Liver (tissue), 9 donors: ENCODE results near the gene SLC17A9. TPM values are rescaled to one million over a fixed set of nuclear protein-coding genes. Genes with fewer than 3 reads are reported as not detected.

Experiments
- DNase-seq: peaks from one replicate; pipeline ENCODE4 v3.0.0-alpha.2; 2017; ENCODE audit warnings: low spot score
- H3K27ac ChIP-seq, 2 donors: one replicate each; pipeline ENCODE4 v1.7.0; 2013; ENCODE audit warnings: inconsistent platforms in 2 of 2, low read length in 2 of 2, control low read depth in 1 of 2, low read depth in 1 of 2, mild to moderate bottlenecking in 1 of 2
- H3K27me3 ChIP-seq, 4 donors: one replicate each; pipeline versions ENCODE4 v1.6.1 to v1.7.0; 2013; ENCODE audit warnings: low read length in 3 of 4, inconsistent platforms in 1 of 4, mild to moderate bottlenecking in 1 of 4, moderate library complexity in 1 of 4; ENCODE audit not compliant: control insufficient read depth in 4 of 4, insufficient read depth in 4 of 4
- H3K36me3 ChIP-seq, 4 donors: one replicate each; pipeline versions ENCODE4 v1.6.1 to v1.7.0; 2013; ENCODE audit warnings: low read length in 3 of 4, mild to moderate bottlenecking in 3 of 4, low read depth in 1 of 4, moderate library complexity in 1 of 4; ENCODE audit not compliant: control insufficient read depth in 4 of 4, insufficient read depth in 3 of 4
- H3K4me1 ChIP-seq, 4 donors: one replicate each; pipeline versions ENCODE4 v1.6.1 to v1.7.0; 2013; ENCODE audit warnings: low read length in 3 of 4, mild to moderate bottlenecking in 3 of 4, moderate library complexity in 1 of 4; ENCODE audit not compliant: control insufficient read depth in 4 of 4, insufficient read depth in 4 of 4
- H3K4me3 ChIP-seq, 3 donors: one replicate each; pipeline versions ENCODE4 v1.6.1 to v1.7.0; 2013; ENCODE audit warnings: low read length in 3 of 3, control low read depth in 1 of 3, low read depth in 1 of 3, mild to moderate bottlenecking in 1 of 3
- H3K9ac ChIP-seq, 2 donors: one replicate each; pipeline ENCODE4 v1.7.0; 2013; ENCODE audit warnings: low read length in 2 of 2, mild to moderate bottlenecking in 2 of 2, moderate library complexity in 2 of 2, control low read depth in 1 of 2, low read depth in 1 of 2
- H3K9me3 ChIP-seq, 4 donors: one replicate each; pipeline versions ENCODE4 v1.6.1 to v1.7.0; 2013; ENCODE audit warnings: low read length in 3 of 4; ENCODE audit not compliant: control insufficient read depth in 4 of 4
- ATF3 ChIP-seq: IDR thresholded peaks from 2 replicates; pipeline ENCODE4 v1.6.1; 2016; ENCODE audit warnings: antibody characterized with exemption
- EGR1 ChIP-seq, 2 donors: IDR thresholded peaks; 2 replicates each; pipeline ENCODE4 v1.6.1; 2016 to 2018; ENCODE audit warnings: antibody characterized with exemption in 2 of 2, low read depth in 2 of 2
- FOXA1 ChIP-seq: IDR thresholded peaks from 2 replicates; pipeline ENCODE4 v1.6.1; 2016; ENCODE audit warnings: antibody characterized with exemption
- FOXA2 ChIP-seq: IDR thresholded peaks from 2 replicates; pipeline ENCODE4 v1.6.1; 2016; ENCODE audit warnings: antibody characterized with exemption
- GABPA ChIP-seq, 2 donors: IDR thresholded peaks in 1 of 2; conservative IDR thresholded peaks in 1 of 2; 2 replicates each; pipeline ENCODE4 v1.6.1; 2016; ENCODE audit warnings: antibody characterized with exemption in 2 of 2, mild to moderate bottlenecking in 1 of 2, moderate library complexity in 1 of 2
- HNF4A ChIP-seq, 2 donors: conservative IDR thresholded peaks; 2 replicates each; pipeline ENCODE4 v1.6.1; 2016; ENCODE audit warnings: antibody characterized with exemption in 2 of 2, mild to moderate bottlenecking in 2 of 2
- HNF4G ChIP-seq: IDR thresholded peaks from 2 replicates; pipeline ENCODE4 v1.6.1; 2016; ENCODE audit warnings: antibody characterized with exemption
- JUND ChIP-seq, 2 donors: IDR thresholded peaks; 2 replicates each; pipeline ENCODE4 v1.6.1; 2016; ENCODE audit warnings: antibody characterized with exemption in 2 of 2
- MAX ChIP-seq: IDR thresholded peaks from 2 replicates; pipeline ENCODE4 v1.6.1; 2016; ENCODE audit warnings: antibody characterized with exemption
- NR2F2 ChIP-seq: IDR thresholded peaks from 2 replicates; pipeline ENCODE4 v1.6.1; 2016; ENCODE audit warnings: antibody characterized with exemption
- RAD21 ChIP-seq, 2 donors: IDR thresholded peaks; 2 replicates each; pipeline ENCODE4 v1.6.1; 2016; ENCODE audit warnings: antibody characterized with exemption in 2 of 2, mild to moderate bottlenecking in 2 of 2
- SP1 ChIP-seq: IDR thresholded peaks from 2 replicates; pipeline ENCODE4 v1.6.1; 2018; ENCODE audit warnings: antibody characterized with exemption, mild to moderate bottlenecking
- TAF1 ChIP-seq: conservative IDR thresholded peaks from 2 replicates; pipeline ENCODE4 v1.6.1; 2016; ENCODE audit warnings: antibody characterized with exemption, mild to moderate bottlenecking
- YY1 ChIP-seq: IDR thresholded peaks from 2 replicates; pipeline ENCODE4 v1.6.1; 2016; ENCODE audit warnings: antibody characterized with exemption, mild to moderate bottlenecking
- ZBTB33 ChIP-seq: IDR thresholded peaks from 2 replicates; pipeline ENCODE4 v1.6.1; 2016; ENCODE audit warnings: antibody characterized with exemption
- WGBS: extraction: QIAGEN DNeasy Blood & Tissue Kit; methylation state at CpG from one replicate; pipeline ENCODE4 v1.1.7; 2013; 5-methylcytosine and 5-hydroxymethylcytosine counted together
- polyA plus RNA-seq, 2 donors: library from polyadenylated mRNA; stranded (reverse) in 1 of 2; unstranded in 1 of 2; fragments of 200-250 nt in 1 of 2; fragments of >200 nt in 1 of 2; fragmentation: Nextera tagmentation in 1 of 2; extraction: Ambion mirVana in 1 of 2; gene quantifications; one replicate each; pipeline versions ENCODE4 v1.2.1 to v1.2.3, GENCODE V29; 2013 to 2015
- total RNA-seq, 2 donors: library from RNA; depleted of rRNA; stranded (reverse); fragments of >200 nt; gene quantifications; one replicate each; pipeline ENCODE4 v1.2.3, GENCODE V29; 2014
- TF ChIP-seq, protein P1 (sequence below): fragments of 150-350 bp; IDR thresholded peaks from 2 replicates; pipeline ENCODE4 v1.5.1; 2017; ENCODE audit warnings: improper control_type of control experiment, low read depth, low read length; ENCODE audit not compliant: missing input control
- TF ChIP-seq, protein P2 (sequence below): IDR thresholded peaks from 2 replicates; pipeline ENCODE4 v1.6.1; 2016; ENCODE audit warnings: antibody characterized with exemption, mild to moderate bottlenecking
- donor health status: healthy.
- donor health status: healthy.
- donor health status: healthy.
- donor health status: healthy.
- donor health status: healthy.

The SLC17A9 gene
- total and polyA plus RNA-seq, 4 donors = 16.0 to 138 (median 64.6) TPM

DNA sequence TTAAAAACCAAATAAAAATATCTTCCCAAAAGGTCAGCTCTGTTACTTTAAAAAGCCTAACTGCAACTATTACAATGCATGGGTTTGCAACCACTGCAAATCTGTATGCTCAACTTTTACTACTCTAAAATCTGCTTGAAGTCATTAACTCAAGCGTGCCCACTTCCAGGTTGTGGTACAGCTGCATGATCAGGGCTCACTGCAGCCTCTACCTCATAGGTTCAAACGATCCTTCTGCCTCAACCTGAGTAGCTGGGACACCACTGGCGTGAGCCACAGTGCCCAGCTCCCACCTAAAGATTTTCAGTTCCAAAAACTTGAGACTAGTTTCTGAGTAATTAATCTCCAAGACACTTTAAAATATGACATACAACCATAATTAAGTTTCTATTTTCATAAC is 34.4 kb upstream of the SLC17A9 start (continued):
- TF ChIP-seq MAX (no peak), JUND (IDR thresholded peaks at IDR 0.05) (no peak), ATF3 (no peak)
- TF ChIP-seq, protein P1, sequence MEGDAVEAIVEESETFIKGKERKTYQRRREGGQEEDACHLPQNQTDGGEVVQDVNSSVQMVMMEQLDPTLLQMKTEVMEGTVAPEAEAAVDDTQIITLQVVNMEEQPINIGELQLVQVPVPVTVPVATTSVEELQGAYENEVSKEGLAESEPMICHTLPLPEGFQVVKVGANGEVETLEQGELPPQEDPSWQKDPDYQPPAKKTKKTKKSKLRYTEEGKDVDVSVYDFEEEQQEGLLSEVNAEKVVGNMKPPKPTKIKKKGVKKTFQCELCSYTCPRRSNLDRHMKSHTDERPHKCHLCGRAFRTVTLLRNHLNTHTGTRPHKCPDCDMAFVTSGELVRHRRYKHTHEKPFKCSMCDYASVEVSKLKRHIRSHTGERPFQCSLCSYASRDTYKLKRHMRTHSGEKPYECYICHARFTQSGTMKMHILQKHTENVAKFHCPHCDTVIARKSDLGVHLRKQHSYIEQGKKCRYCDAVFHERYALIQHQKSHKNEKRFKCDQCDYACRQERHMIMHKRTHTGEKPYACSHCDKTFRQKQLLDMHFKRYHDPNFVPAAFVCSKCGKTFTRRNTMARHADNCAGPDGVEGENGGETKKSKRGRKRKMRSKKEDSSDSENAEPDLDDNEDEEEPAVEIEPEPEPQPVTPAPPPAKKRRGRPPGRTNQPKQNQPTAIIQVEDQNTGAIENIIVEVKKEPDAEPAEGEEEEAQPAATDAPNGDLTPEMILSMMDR = no peak

DNA sequence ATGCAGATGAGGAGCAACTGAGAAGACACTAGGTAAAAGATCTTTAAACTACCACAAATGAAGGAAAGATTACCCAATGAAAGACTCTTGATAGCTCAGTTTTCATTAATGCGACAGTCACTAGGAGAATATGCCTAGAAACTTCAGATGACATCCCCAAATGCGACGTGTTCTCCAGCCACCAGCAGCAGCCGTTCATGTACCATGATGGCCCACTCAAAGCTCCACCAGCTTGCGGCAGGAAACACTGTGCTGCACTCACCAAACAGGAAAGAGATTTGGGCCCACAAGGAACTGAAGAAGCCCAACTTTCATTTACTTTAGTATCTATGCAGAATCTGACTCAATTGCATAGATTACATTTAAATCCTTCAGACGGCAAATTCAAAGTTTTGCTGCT is 33.7 kb upstream of the SLC17A9 start:
- Histone ChIP-seq H3K36me3 (peaks cover 0 to 3% (median 0%) of the 10 kb centered on the region in 4 donors), H3K9me3 (no peaks in the 10 kb centered on the region), H3K9ac (no peak overlapping the region), H3K4me3 (no peak overlapping the region), H3K4me1 (peaks cover 28 to 74% (median 73%) of the 10 kb centered on the region in 4 donors), H3K27ac (no peak overlapping the region), H3K27me3 (no peaks in the 10 kb centered on the region)
- TF ChIP-seq ATF3 = no peak
- TF ChIP-seq MAX = no peak
- TF ChIP-seq GABPA (IDR thresholded peaks at IDR 0.05 in 1 of 2, conservative IDR thresholded peaks at IDR 0.05 in 1 of 2) = no peak
- no peak for TF ChIP-seq FOXA2
- TF ChIP-seq YY1 = no peak
- TF ChIP-seq HNF4G = no peak
- no peak for DNase-seq
- 74% methylated on average over 6 of the region's 6 CpGs for WGBS

DNA sequence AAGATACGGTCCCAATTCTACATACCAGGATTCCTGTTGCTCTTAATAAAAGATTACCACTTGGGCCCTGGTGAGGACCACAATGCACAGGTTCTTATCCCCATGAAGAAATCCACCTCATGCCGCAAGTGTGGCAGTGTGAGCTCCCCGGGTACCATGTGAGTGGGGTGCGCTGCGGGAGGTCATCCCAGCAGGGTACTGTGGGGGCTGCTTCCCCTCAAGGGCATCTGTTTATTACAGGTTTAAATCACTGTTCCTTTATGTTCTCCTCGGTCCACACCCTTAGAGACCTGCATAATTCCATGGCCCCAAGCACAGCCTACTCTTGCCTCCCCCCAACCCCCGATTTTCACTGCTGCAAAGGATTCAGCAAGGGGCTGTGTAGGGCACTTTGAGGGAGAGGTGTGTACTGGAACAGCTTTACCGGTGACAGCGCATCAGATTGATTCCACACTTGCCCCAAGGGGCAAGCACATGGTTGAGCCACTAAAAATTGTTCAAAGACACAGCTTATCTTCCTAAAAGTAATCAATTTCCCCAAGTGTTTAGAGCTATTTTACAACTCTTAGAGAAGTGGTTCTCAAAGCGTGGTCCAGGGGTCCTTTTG is 32.4 kb upstream of the SLC17A9 start:
- Histone ChIP-seq H3K9me3 (no peaks in the 10 kb centered on the region), H3K36me3 (no peaks in the 10 kb centered on the region), H3K27me3 (no peaks in the 10 kb centered on the region), H3K4me1 (peaks cover 27 to 83% (median 76%) of the 10 kb centered on the region in 4 donors), H3K4me3 (no peak overlapping the region), H3K27ac (no peak overlapping the region), H3K9ac (no peak overlapping the region)
- DNase-seq = no peak
- 87% methylated on average over 10 of the region's 10 CpGs for WGBS
- TF ChIP-seq YY1 = no peak
- TF ChIP-seq GABPA (IDR thresholded peaks at IDR 0.05 in 1 of 2, conservative IDR thresholded peaks at IDR 0.05 in 1 of 2) = no peak
- no peak for TF ChIP-seq NR2F2
- TF ChIP-seq MAX = no peak
- TF ChIP-seq HNF4G = no peak
- TF ChIP-seq, protein P2, sequence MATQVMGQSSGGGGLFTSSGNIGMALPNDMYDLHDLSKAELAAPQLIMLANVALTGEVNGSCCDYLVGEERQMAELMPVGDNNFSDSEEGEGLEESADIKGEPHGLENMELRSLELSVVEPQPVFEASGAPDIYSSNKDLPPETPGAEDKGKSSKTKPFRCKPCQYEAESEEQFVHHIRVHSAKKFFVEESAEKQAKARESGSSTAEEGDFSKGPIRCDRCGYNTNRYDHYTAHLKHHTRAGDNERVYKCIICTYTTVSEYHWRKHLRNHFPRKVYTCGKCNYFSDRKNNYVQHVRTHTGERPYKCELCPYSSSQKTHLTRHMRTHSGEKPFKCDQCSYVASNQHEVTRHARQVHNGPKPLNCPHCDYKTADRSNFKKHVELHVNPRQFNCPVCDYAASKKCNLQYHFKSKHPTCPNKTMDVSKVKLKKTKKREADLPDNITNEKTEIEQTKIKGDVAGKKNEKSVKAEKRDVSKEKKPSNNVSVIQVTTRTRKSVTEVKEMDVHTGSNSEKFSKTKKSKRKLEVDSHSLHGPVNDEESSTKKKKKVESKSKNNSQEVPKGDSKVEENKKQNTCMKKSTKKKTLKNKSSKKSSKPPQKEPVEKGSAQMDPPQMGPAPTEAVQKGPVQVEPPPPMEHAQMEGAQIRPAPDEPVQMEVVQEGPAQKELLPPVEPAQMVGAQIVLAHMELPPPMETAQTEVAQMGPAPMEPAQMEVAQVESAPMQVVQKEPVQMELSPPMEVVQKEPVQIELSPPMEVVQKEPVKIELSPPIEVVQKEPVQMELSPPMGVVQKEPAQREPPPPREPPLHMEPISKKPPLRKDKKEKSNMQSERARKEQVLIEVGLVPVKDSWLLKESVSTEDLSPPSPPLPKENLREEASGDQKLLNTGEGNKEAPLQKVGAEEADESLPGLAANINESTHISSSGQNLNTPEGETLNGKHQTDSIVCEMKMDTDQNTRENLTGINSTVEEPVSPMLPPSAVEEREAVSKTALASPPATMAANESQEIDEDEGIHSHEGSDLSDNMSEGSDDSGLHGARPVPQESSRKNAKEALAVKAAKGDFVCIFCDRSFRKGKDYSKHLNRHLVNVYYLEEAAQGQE = no peak
- TF ChIP-seq, protein P1 = no peak
- TF ChIP-seq SP1 = no peak
- no peak for TF ChIP-seq TAF1
- TF ChIP-seq RAD21 (IDR thresholded peaks at IDR 0.05) = no peak
- no peak for TF ChIP-seq HNF4A (conservative IDR thresholded peaks at IDR 0.05)
- no peak for TF ChIP-seq FOXA2
- TF ChIP-seq EGR1 (IDR thresholded peaks at IDR 0.05; ENCODE audit: low read depth in 2 of 2) = no peak
- TF ChIP-seq JUND (IDR thresholded peaks at IDR 0.05) = no peak
- no peak for TF ChIP-seq FOXA1
- no peak for TF ChIP-seq ZBTB33
- no peak for TF ChIP-seq ATF3
